HepG2 (cell line): ENCODE measurements around the gene WDR54. TPM values are rescaled to one million over a fixed set of nuclear protein-coding genes. Genes with fewer than 3 reads are reported as not detected.

Experiments
- FOXO1 ChIP-seq: sonication (generic); formaldehyde crosslinking; IDR thresholded peaks from 2 replicates; pipeline ENCODE4 v1.4.0; 2020; ENCODE audit warnings: missing genetic modification reagents
- GLMP ChIP-seq: sonication (generic); formaldehyde crosslinking; IDR thresholded peaks from 2 replicates; pipeline ENCODE4 v1.9.0; 2021; ENCODE audit warnings: missing genetic modification reagents, mild to moderate bottlenecking, borderline replicate concordance
- HNRNPLL ChIP-seq: fragments of 200-400 bp; formaldehyde crosslinking; IDR thresholded peaks from 2 replicates; pipeline ENCODE4 v1.6.1; 2017; ENCODE audit warnings: mild to moderate bottlenecking, low read depth, low read length; ENCODE audit not compliant: poor library complexity, severe bottlenecking
- HOXA3 ChIP-seq: sonication (generic); formaldehyde crosslinking; IDR thresholded peaks from 2 replicates; pipeline ENCODE4 v1.5.0; 2020; ENCODE audit warnings: missing genetic modification reagents
- LRRFIP1 ChIP-seq: sonication (generic); formaldehyde crosslinking; conservative IDR thresholded peaks from 2 replicates; pipeline ENCODE4 v1.4.0; 2020; ENCODE audit warnings: missing genetic modification reagents
- MAFK ChIP-seq, 2 experiments: IDR thresholded peaks in 1 of 2; conservative IDR thresholded peaks in 1 of 2; 2 replicates each; pipeline ENCODE4 v1.6.1; 2011; ENCODE audit warnings: improper control_type of control experiment in 2 of 2, low read length in 2 of 2
- NR2F2 ChIP-seq: IDR thresholded peaks from 2 replicates; pipeline ENCODE4 v1.6.1; 2012; ENCODE audit warnings: low read depth, inconsistent platforms, borderline replicate concordance
- SKI ChIP-seq: fragments of 450-650 bp; IDR thresholded peaks from one replicate; pipeline ENCODE4 v1.6.1; 2018; ENCODE audit warnings: mild to moderate bottlenecking; ENCODE audit not compliant: partially characterized antibody
- TBX3 ChIP-seq: fragments of 450-650 bp; IDR thresholded peaks from 2 replicates; pipeline ENCODE4 v1.6.1; 2017; ENCODE audit warnings: antibody characterized with exemption, mild to moderate bottlenecking, inconsistent platforms, borderline replicate concordance
- ZBTB33 ChIP-seq: sonication (generic); formaldehyde crosslinking; IDR thresholded peaks from 2 replicates; pipeline ENCODE4 v1.4.0; 2020; ENCODE audit warnings: missing genetic modification reagents
- ZNF605 ChIP-seq: sonication (generic); formaldehyde crosslinking; IDR thresholded peaks from 2 replicates; pipeline ENCODE4 v1.8.0; 2022; ENCODE audit warnings: mild to moderate bottlenecking, missing genetic modification reagents
- polyA plus RNA-seq, 8 experiments: library from polyadenylated mRNA; depleted of rRNA in 3 of 8; stranded (reverse) in 7 of 8; unstranded in 1 of 8; fragments of >200 nt; fragmentation: Illumina TruSeq in 4 of 8; extraction: Trizol in 4 of 8; gene quantifications; 2 replicates each; pipeline versions ENCODE4 v1.2.1 to v1.2.3, GENCODE V29; 2011 to 2016; ENCODE audit warnings: low read depth in 4 of 8, missing spikeins in 1 of 8, mixed read lengths in 1 of 8; ENCODE audit not compliant: insufficient read depth in 1 of 8
- total RNA-seq, 5 experiments: library from RNA; depleted of rRNA; stranded (reverse); fragments of >200 nt; fragmentation: Illumina TruSeq; extraction: Trizol; gene quantifications; 2 replicates each; pipeline ENCODE4 v1.2.3, GENCODE V29; 2016; ENCODE audit warnings: low read depth in 1 of 5
- TF ChIP-seq, protein P1 (sequence below): sonication (generic); formaldehyde crosslinking; IDR thresholded peaks from 2 replicates; pipeline ENCODE4 v1.8.0; 2022; ENCODE audit warnings: mild to moderate bottlenecking, missing genetic modification reagents; ENCODE audit not compliant: insufficient replicate concordance
- TF ChIP-seq, protein P2 (sequence below): sonication (generic); formaldehyde crosslinking; IDR thresholded peaks from 2 replicates; pipeline ENCODE4 v1.4.0; 2020; ENCODE audit warnings: missing genetic modification reagents, borderline replicate concordance

Gene WDR54
- total and polyA plus RNA-seq, 2 of the 13 experiments (the other 11 are each of a cell fraction or from before 2014, with no cell fraction given), result 2.0 to 17.3 TPM

- peak; percentile 56 for TF ChIP-seq HNRNPLL
- peak; percentile 60; the same call in 1 of the 2 replicates for TF ChIP-seq NR2F2
- TF ChIP-seq MAFK (conservative IDR thresholded peaks at IDR 0.05 in 1 of 2, IDR thresholded peaks at IDR 0.05 in 1 of 2; ENCODE audit: low read length in 2 of 2), result peak; percentile 27 to 28; a peak in 2 of 4 replicates
- peak; percentile 69 for TF ChIP-seq SKI
- no peak for TF ChIP-seq GLMP (CRISPR knock-in tag)
- TF ChIP-seq TBX3, result peak; percentile 64; the same call in 1 of the 2 replicates
- TF ChIP-seq FOXO1 (CRISPR knock-in tag), result peak; percentile 57; the same call in 1 of the 2 replicates
- peak; percentile 44; the same call in 1 of the 2 replicates for TF ChIP-seq HOXA3 (CRISPR knock-in tag)
- TF ChIP-seq ZNF605 (CRISPR knock-in tag), result peak; percentile 89
- no peak for TF ChIP-seq LRRFIP1 (CRISPR knock-in tag)
- TF ChIP-seq, protein P1, sequence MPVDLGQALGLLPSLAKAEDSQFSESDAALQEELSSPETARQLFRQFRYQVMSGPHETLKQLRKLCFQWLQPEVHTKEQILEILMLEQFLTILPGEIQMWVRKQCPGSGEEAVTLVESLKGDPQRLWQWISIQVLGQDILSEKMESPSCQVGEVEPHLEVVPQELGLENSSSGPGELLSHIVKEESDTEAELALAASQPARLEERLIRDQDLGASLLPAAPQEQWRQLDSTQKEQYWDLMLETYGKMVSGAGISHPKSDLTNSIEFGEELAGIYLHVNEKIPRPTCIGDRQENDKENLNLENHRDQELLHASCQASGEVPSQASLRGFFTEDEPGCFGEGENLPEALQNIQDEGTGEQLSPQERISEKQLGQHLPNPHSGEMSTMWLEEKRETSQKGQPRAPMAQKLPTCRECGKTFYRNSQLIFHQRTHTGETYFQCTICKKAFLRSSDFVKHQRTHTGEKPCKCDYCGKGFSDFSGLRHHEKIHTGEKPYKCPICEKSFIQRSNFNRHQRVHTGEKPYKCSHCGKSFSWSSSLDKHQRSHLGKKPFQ (CRISPR knock-in tag), result no peak
- TF ChIP-seq ZBTB33 (CRISPR knock-in tag), result peak; percentile 6
- TF ChIP-seq, protein P2, sequence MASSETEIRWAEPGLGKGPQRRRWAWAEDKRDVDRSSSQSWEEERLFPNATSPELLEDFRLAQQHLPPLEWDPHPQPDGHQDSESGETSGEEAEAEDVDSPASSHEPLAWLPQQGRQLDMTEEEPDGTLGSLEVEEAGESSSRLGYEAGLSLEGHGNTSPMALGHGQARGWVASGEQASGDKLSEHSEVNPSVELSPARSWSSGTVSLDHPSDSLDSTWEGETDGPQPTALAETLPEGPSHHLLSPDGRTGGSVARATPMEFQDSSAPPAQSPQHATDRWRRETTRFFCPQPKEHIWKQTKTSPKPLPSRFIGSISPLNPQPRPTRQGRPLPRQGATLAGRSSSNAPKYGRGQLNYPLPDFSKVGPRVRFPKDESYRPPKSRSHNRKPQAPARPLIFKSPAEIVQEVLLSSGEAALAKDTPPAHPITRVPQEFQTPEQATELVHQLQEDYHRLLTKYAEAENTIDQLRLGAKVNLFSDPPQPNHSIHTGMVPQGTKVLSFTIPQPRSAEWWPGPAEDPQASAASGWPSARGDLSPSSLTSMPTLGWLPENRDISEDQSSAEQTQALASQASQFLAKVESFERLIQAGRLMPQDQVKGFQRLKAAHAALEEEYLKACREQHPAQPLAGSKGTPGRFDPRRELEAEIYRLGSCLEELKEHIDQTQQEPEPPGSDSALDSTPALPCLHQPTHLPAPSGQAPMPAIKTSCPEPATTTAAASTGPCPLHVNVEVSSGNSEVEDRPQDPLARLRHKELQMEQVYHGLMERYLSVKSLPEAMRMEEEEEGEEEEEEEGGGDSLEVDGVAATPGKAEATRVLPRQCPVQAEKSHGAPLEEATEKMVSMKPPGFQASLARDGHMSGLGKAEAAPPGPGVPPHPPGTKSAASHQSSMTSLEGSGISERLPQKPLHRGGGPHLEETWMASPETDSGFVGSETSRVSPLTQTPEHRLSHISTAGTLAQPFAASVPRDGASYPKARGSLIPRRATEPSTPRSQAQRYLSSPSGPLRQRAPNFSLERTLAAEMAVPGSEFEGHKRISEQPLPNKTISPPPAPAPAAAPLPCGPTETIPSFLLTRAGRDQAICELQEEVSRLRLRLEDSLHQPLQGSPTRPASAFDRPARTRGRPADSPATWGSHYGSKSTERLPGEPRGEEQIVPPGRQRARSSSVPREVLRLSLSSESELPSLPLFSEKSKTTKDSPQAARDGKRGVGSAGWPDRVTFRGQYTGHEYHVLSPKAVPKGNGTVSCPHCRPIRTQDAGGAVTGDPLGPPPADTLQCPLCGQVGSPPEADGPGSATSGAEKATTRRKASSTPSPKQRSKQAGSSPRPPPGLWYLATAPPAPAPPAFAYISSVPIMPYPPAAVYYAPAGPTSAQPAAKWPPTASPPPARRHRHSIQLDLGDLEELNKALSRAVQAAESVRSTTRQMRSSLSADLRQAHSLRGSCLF (CRISPR knock-in tag), result no peak
Measured at GRCh38 chr2:74429487-74430451, 8.2 kb downstream of the WDR54 start (continued).
